GM20431 (cell line): Measurements from ENCODE around the gene GDPGP1.

Source experiments
- in situ Hi-C: fragments of 300-500 bp; cut with MseI, MboI; formaldehyde crosslinking; loops from one replicate; pipeline ENCODE4 v1.15.0; 2020; ENCODE audit warnings: low sequenced_read_pairs; ENCODE audit not compliant: unreplicated experiment

The GDPGP1 gene

GRCh38 chr15:90223441-90224165, 10.4 kb upstream of the GDPGP1 start:
- in situ Hi-C loops, result no loop called here

GRCh38 chr15:90225047-90225446, 9.0 kb upstream of the GDPGP1 start:
- in situ Hi-C loops, result no loop called here

DNA sequence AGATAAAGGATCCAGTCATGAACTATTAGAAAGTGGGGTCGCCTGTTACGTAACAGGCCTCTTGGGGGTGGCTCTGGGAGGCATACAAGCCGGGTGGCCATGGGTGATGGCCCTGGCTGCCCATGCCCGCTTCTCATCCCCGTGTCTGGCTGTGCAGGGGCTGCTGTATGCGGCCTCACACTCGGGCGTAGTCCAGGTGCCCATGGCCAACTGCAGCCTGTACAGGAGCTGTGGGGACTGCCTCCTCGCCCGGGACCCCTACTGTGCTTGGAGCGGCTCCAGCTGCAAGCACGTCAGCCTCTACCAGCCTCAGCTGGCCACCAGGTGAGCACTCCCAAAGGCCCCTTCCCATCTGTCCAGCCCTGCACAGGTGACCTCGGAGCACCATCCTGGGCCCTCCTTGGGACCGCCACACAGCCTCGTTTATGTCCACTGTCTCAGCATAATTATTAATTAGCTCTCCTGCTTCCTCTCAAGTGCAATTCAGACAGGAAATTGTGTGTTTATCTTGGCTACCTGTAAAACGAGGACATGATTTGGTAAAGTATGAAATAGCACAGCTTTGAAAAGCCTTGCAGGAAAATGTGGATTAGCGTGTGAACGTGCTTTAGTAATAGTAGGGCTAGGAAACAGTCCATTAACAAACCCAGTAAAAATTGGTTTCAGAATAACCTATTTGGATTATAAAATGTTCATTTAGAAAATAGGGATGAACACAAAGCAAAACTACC, 8.3 kb upstream of the GDPGP1 start:
- in situ Hi-C loops, result no loop called here

DNA sequence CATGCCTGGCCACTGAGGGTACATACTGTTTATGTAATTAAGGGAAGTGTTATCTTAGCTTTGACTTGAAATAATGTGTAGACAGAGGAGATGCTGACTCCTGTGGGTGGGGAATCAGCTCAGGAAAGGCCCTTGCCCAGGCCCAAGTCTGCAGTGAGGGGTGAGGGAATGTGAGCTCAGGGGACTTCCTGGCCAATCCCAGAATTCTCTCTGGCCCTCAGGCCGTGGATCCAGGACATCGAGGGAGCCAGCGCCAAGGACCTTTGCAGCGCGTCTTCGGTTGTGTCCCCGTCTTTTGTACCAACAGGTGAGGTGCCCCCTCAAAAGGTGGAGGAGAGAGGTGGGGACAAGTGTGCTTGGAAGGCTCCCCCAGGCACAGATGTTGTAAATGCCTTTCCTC, 6.7 kb upstream of the GDPGP1 start:
- in situ Hi-C loops, result no loop called here

GRCh38 chr15:90227816-90228772, 5.9 kb upstream of the GDPGP1 start:
- in situ Hi-C loops, result no loop called here

DNA sequence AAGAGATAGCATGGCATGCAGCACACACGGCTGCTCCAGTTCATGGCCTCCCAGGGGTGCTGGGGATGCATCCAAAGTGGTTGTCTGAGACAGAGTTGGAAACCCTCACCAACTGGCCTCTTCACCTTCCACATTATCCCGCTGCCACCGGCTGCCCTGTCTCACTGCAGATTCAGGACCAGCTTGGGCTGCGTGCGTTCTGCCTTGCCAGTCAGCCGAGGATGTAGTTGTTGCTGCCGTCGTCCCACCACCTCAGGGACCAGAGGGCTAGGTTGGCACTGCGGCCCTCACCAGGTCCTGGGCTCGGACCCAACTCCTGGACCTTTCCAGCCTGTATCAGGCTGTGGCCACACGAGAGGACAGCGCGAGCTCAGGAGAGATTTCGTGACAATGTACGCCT, 5.0 kb upstream of the GDPGP1 start:
- in situ Hi-C loops, result no loop called here

DNA sequence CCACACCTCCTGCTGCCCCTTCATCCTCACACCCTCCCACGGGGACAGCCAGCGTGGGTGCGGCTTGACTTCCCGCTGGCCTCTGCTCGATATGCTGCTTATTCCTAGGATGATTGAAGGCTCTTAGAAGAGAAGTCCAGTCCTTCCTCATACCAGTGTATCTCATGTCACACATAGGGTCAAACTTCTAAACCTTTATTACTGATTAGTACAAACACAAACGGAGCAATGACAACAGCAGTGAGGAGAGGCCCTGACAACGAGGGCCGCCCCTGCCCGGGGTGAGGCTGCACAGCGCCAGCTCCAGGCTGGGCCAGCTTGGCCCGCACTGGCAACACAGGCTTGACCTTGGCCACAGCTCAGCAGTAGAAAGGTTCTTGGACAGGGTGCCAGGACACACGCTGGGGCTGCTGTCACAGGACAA, 3.9 kb upstream of the GDPGP1 start:
- in situ Hi-C loops, result no loop called here

DNA sequence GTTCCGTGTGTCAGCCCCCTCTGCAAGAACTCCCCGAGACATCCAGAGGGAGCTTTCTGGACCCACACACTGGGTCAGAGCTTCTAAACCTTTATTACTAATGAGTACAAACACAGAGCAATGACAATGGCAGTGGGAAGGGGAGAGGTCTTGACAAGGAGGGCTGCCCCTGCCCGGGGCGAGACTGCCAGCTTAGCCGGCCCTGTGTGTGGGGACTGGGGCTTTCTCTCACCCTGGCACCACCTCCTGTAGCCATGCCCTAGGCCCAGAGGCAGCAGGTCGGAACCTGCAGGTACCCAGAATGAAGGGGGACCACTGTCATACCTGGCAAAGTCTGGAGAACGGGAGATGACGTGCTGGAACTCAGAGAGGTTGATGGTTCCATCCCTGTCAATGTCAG, 3.4 kb upstream of the GDPGP1 start:
- in situ Hi-C loops, result no loop called here

DNA sequence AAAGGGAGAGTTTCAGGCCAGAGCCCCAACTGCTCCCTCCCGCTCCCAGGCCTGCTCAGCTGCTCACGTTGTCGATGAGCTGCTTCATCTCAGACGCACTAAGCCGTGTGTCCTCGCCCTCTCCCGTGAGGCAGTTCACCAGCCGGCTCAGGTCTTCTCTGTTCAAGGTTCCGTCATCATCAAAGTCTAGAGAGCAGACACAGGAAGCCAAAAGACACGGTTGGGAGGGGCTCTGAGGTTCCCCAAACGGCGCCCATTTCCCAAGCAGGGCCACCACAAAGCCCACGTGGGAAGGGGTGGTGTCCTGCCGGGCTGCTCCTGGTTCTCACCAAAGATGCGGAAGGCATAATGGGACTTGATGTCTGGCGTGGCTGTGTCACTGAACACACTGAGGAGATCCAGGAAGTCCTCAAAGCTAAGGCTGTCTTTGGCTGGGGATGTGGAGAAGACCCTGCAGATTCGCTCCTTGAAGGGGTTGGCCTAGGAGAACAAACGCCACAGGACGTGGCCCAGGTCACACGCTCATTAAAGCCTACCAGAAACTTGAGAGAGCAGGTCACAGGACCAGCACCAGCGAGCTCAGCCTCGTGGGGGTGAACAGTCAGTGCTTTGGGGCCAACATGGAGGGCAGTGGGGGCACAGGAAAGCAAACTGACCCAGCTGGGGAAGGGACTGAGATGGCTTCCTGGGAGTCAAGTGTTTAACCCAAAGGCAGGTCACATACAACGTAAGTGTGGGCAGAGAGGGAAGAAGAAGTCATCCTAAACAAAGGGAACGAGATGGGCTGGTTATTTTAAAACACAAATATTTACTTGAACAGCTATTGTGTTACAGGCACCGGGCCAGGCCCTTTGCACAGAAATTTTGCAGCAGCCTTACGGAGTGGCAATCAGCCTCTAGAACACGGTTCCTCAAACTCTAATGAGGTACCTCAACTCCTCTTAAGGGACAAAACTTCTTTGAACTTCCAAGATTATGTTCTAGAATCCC, 2.7 kb upstream of the GDPGP1 start:
- in situ Hi-C loops, result no loop called here

GRCh38 chr15:90232196-90232595, 1.8 kb upstream of the GDPGP1 start:
- in situ Hi-C loops, result no loop called here

- in situ Hi-C loops, result no loop called here
These were observed 1.0 kb upstream of the GDPGP1 start for GRCh38 chr15:90232941-90233386.

DNA sequence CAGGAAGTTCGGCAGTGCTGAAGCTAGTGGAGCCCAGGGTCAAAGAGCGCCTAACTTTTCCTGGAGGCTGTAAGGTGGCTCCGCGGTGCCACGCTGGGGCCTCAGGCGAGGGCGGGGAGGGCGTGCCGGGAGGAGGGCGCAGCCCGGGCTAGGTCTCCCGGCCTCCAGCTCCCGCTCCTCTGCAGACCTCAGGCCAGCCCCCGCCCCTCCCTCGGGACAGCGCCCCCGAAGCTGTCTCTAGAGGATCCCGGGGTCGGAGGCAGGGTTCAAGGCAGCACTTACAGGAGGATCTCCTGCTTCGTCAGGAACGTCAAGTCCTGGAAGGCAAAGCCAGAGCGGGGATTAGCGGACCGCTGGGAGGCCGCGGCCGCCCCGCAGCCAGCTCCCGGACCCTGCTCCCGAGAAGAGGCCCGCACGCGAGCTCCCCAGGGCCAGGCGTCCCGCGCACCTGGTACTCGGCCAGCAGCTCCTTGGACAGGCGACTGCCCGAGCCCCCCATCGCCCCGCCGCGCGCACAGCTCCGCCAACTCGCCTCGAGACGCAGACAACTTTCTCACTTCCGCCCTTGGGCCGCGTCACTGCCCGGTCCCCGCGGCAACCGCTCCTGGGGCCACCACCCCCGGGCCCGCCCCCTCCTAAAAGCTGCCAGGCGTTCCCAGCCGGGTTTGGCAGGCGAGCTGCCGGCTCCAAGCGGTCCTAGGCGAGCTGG, 468 bp upstream of the GDPGP1 start, which contains the start of gene CIB1:
Gene CIB1, minus strand, starts transcription at position 555 of the 709 bp plus-strand sequence. Its CDS starts 56 bp downstream, at position 499.
- in situ Hi-C loops, result no loop called here

- in situ Hi-C loops, result no loop called here
These were observed 5.4 kb downstream of the GDPGP1 start for GRCh38 chr15:90239371-90239770.

GRCh38 chr15:90240856-90241255, 6.8 kb downstream of the GDPGP1 start:
- in situ Hi-C loops, result no loop called here

DNA sequence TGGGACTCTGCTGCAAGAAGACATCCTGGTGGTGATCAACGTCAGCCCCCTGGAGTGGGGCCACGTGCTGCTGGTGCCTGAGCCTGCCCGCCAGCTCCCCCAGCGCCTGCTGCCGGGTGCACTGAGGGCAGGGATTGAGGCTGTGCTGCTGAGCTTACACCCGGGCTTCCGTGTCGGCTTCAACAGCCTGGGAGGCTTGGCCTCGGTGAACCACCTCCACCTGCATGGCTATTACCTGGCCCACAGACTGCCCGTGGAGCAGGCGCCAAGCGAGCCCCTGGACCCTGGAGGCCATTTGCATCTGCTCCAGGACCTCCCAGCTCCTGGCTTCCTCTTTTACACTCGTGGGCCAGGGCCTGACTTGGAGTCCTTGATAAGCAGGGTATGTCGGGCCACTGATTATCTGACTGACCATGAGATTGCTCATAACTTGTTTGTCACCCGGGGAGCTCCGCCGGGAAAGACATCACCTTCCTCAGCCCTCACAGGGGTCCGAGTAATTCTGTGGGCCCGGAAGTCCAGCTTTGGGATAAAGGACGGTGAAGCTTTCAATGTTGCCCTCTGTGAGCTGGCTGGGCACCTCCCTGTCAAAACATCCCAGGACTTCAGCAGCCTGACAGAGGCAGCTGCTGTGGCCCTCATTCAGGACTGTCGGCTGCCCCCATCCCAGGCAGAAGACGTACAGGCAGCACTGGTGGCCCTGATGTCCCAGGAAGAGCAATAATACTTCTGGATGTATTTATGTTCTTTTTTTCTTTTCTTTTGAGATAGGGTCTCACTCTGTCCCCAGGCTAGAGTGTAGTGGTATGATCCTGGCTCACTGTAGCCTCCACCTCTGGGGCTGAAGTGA, 7.6 kb downstream of the GDPGP1 start:
- in situ Hi-C loops, result no loop called here

DNA sequence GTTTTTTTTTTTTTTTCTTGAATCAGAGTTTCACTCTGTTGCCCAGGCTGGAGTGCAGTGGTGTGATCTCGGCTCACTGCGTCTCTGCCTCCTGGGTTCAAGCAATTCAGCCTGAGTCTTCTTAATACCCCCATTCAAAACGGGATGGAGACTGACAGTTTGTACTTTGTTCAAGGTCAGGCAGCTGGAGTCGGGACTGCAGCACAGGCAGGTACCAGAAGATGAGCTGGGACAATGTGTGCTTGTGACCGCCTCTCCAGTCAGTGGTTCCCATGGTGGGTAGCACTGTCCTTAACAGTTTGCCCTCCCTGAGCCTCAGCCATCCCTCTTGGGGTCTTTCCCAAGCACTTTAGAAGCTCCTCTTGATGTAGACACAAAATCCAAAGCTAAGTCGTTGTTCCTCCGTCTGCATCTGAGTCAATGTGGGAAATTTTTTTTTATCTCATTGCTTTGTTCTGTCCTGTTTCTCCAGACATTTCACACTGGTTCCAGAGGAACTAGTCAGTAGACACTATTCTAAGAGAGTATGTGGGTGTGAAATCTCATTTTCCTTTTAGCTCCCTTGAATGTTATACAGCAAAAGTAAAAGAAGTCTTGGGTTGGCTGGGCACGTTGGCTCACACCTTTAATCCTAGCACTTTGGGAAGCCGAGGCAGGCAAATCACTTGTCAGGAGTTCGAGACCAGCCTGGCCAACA, 10.1 kb downstream of the GDPGP1 start:
- in situ Hi-C loops, result no loop called here

DNA sequence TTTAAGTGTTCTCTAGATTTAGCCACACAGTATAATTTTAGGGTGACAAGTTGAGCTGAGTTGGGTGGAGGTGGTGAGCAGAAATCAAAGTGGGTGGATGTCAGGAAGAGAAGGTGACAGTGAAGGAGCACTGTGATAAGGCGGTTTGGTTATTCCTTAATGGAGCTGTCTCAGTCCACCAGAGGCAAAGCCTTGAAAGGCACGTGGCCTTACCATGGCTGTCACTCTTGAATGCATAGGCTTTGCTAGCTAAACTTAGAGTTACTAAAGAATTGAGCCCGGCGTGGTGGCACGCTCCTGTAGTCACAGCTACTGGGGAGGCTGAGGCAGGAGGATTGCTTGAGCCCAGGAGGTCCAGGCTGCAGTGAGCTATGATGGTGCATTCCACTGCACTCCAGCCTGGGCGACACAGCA, 14.8 kb downstream of the GDPGP1 start:
- in situ Hi-C loops, result no loop called here
